WTC11 (cell line): ENCODE measurements around the gene PAPOLA. TPM values are rescaled to one million over a fixed set of nuclear protein-coding genes. Genes with fewer than 3 reads are reported as not detected.

Source experiments
- ATAC-seq: fragments of 200-7000 bp; cut with Tn5 transposase; 2 replicates; pipeline ENCODE4 v1.10.0; 2021; ENCODE audit warnings: mild to moderate bottlenecking, moderate library complexity
- CTCF ChIA-PET: fragments of 300-600 bp; sonication (Branson Sonifier 250); formaldehyde crosslinking; loops from one replicate; lab custom pipeline; 2021; ENCODE audit warnings: antibody characterized with exemption; lab: Charles Lee
- POLR2A ChIA-PET: fragments of 350-600 bp; sonication (Branson Sonifier 250); formaldehyde crosslinking; loops from one replicate; lab custom pipeline; 2021; ENCODE audit warnings: antibody characterized with exemption; lab: Charles Lee
- DNase-seq: peaks from one replicate; pipeline ENCODE4 v3.0.0; 2021; ENCODE audit warnings: low spot score
- H3K27ac Mint-ChIP-seq: 2 replicates; pipeline ENCODE4 v1.8.0; 2021; ENCODE audit warnings: mixed read lengths
- H3K27me3 Mint-ChIP-seq: 2 replicates; pipeline ENCODE4 v1.8.0; 2021; ENCODE audit warnings: low read depth, mild to moderate bottlenecking, moderate library complexity, mixed read lengths
- H3K36me3 Mint-ChIP-seq: 2 replicates; pipeline ENCODE4 v1.8.0; 2021; ENCODE audit warnings: mixed read lengths
- H3K4me1 Mint-ChIP-seq: 2 replicates; pipeline ENCODE4 v1.8.0; 2022; ENCODE audit warnings: mixed read lengths
- H3K4me3 Mint-ChIP-seq: 2 replicates; pipeline ENCODE4 v1.8.0; 2021; ENCODE audit warnings: mild to moderate bottlenecking, moderate library complexity, mixed read lengths
- H3K9me3 Mint-ChIP-seq: 2 replicates; pipeline ENCODE4 v1.8.0; 2021; ENCODE audit warnings: mixed read lengths
- ARID4B ChIP-seq: sonication (generic); formaldehyde crosslinking; IDR thresholded peaks from 2 replicates; pipeline ENCODE4 v1.8.0; 2023; ENCODE audit warnings: missing genetic modification reagents, mild to moderate bottlenecking, borderline replicate concordance
- ATF6 ChIP-seq: sonication (generic); formaldehyde crosslinking; IDR thresholded peaks from 2 replicates; pipeline ENCODE4 v1.8.1; 2023; ENCODE audit warnings: mild to moderate bottlenecking, missing genetic modification reagents
- CREM ChIP-seq: sonication (generic); formaldehyde crosslinking; IDR thresholded peaks from 2 replicates; pipeline ENCODE4 v1.8.1; 2022; ENCODE audit warnings: mild to moderate bottlenecking, missing genetic modification reagents, moderate library complexity
- E2F1 ChIP-seq: sonication (generic); formaldehyde crosslinking; IDR thresholded peaks from 2 replicates; pipeline ENCODE4 v1.8.0; 2022; ENCODE audit warnings: mild to moderate bottlenecking, missing genetic modification reagents
- E2F4 ChIP-seq: sonication (generic); formaldehyde crosslinking; IDR thresholded peaks from 2 replicates; pipeline ENCODE4 v1.8.1; 2022; ENCODE audit warnings: low read depth, mild to moderate bottlenecking, moderate library complexity, missing genetic modification reagents, borderline replicate concordance
- ETV6 ChIP-seq: sonication (generic); formaldehyde crosslinking; IDR thresholded peaks from 2 replicates; pipeline ENCODE4 v1.8.1; 2022; ENCODE audit warnings: mild to moderate bottlenecking, missing genetic modification reagents
- FOXK1 ChIP-seq: sonication (generic); formaldehyde crosslinking; IDR thresholded peaks from 2 replicates; pipeline ENCODE4 v1.8.0; 2022; ENCODE audit warnings: mild to moderate bottlenecking, moderate library complexity, missing genetic modification reagents
- FOXP4 ChIP-seq: sonication (generic); formaldehyde crosslinking; IDR thresholded peaks from 2 replicates; pipeline ENCODE4 v1.8.0; 2022; ENCODE audit warnings: mild to moderate bottlenecking, missing genetic modification reagents
- IRF1 ChIP-seq: sonication (generic); formaldehyde crosslinking; IDR thresholded peaks from 2 replicates; pipeline ENCODE4 v1.8.0; 2023; ENCODE audit warnings: missing genetic modification reagents
- JAZF1 ChIP-seq: fragments of 250-450 bp; sonication (Bioruptor Pico); IDR thresholded peaks from 2 replicates; pipeline ENCODE4 v1.9.0; 2021; ENCODE audit warnings: moderate library complexity, mild to moderate bottlenecking, inconsistent platforms
- KAT7 ChIP-seq: sonication (generic); formaldehyde crosslinking; IDR thresholded peaks from 2 replicates; pipeline ENCODE4 v1.8.1; 2023; ENCODE audit warnings: missing genetic modification reagents, mild to moderate bottlenecking, borderline replicate concordance
- NFATC4 ChIP-seq: fragments of 250-450 bp; sonication (Bioruptor Pico); IDR thresholded peaks from 2 replicates; pipeline ENCODE4 v1.9.0; 2021; ENCODE audit warnings: mild to moderate bottlenecking
- OVOL2 ChIP-seq: fragments of 250-450 bp; sonication (Bioruptor Pico); IDR thresholded peaks from 2 replicates; pipeline ENCODE4 v1.9.0; 2021; ENCODE audit warnings: mild to moderate bottlenecking, borderline replicate concordance
- PRRX2 ChIP-seq: fragments of 250-450 bp; sonication (Bioruptor Pico); IDR thresholded peaks from 2 replicates; pipeline ENCODE4 v1.8.0; 2021; ENCODE audit warnings: mild to moderate bottlenecking
- USF1 ChIP-seq: sonication (generic); formaldehyde crosslinking; IDR thresholded peaks from 2 replicates; pipeline ENCODE4 v1.8.0; 2022; ENCODE audit warnings: mild to moderate bottlenecking, missing genetic modification reagents
- ZNF423 ChIP-seq: fragments of 250-450 bp; sonication (Bioruptor Pico); IDR thresholded peaks from 2 replicates; pipeline ENCODE4 v2.1.2; 2022; ENCODE audit warnings: mild to moderate bottlenecking, moderate library complexity
- total RNA-seq: library from RNA; stranded (reverse); gene quantifications from 3 replicates; pipeline ENCODE4 v1.2.3, GENCODE V29; 2021

The PAPOLA gene
- total RNA-seq, 1 experiment from 2014 or later = 210 TPM

GRCh38 chr14:96538097-96538989 is 36.2 kb downstream of the PAPOLA start:
- no peak overlapping the region for H3K4me3 Mint-ChIP-seq
- no peak overlapping the region for H3K27ac Mint-ChIP-seq
- H3K27me3 Mint-ChIP-seq = no peaks in the 10 kb centered on the region
- no peaks in the 10 kb centered on the region for H3K4me1 Mint-ChIP-seq
- H3K9me3 Mint-ChIP-seq = no peaks in the 10 kb centered on the region
- no peak for ATAC-seq
- peaks cover 13% of the 10 kb centered on the region for H3K36me3 Mint-ChIP-seq
- ChIA-PET CTCF (no interaction called here), POLR2A (no interaction called here)
- TF ChIP-seq IRF1 = no peak
- TF ChIP-seq PRRX2 (CRISPR knock-in tag) = no peak
- no peak for TF ChIP-seq JAZF1 (CRISPR knock-in tag)
- no peak for TF ChIP-seq FOXP4 (CRISPR knock-in tag)
- no peak for TF ChIP-seq ETV6 (CRISPR knock-in tag)
- TF ChIP-seq E2F4 (CRISPR knock-in tag) = no peak
- no peak for TF ChIP-seq ARID4B (CRISPR knock-in tag)
- no peak for TF ChIP-seq OVOL2 (CRISPR knock-in tag)
- no peak for TF ChIP-seq E2F1 (CRISPR knock-in tag)
- TF ChIP-seq CREM = no peak
- no peak for TF ChIP-seq FOXK1 (CRISPR knock-in tag)
- TF ChIP-seq ATF6 (CRISPR knock-in tag) = no peak
- no peak for TF ChIP-seq KAT7 (CRISPR knock-in tag)
- TF ChIP-seq USF1 (CRISPR knock-in tag) = no peak
- TF ChIP-seq NFATC4 (CRISPR knock-in tag) = no peak
- TF ChIP-seq ZNF423 (CRISPR knock-in tag) = no peak
- no peak for DNase-seq
